ENCODE results near the gene ZNF615.
"Not testable (repeated sequence)": the region's sequence is repeated elsewhere in the genome, so short reads cannot be mapped to it uniquely, and the experiment has no call there.

The ZNF615 gene

GRCh38 chr19:51980116-51980736 lies 27.8 kb downstream of the ZNF615 start:
- no peak for DNase-seq

GRCh38 chr19:51978882-51979281 lies 29.1 kb downstream of the ZNF615 start:
- no peak for DNase-seq

- DNase-seq, result no peak
Measured at GRCh38 chr19:51977346-51977745, 30.7 kb downstream of the ZNF615 start.

- no peak for DNase-seq
Measured at GRCh38 chr19:51976852-51977251, 31.2 kb downstream of the ZNF615 start.

- DNase-seq, result not testable (repeated sequence)
Measured at GRCh38 chr19:51975787-51976186, 32.2 kb downstream of the ZNF615 start.

- no peak for DNase-seq
Measured at GRCh38 chr19:51971624-51972023, 36.4 kb downstream of the ZNF615 start.

- DNase-seq, result no peak
Measured at GRCh38 chr19:51970718-51971117, 37.3 kb downstream of the ZNF615 start.

GRCh38 chr19:51965583-51965982 lies 42.4 kb downstream of the ZNF615 start:
- no peak for DNase-seq

- not testable (repeated sequence) for DNase-seq
Measured at GRCh38 chr19:51960621-51961233, 47.3 kb downstream of the ZNF615 start.

- no peak for DNase-seq
Measured at GRCh38 chr19:51959791-51960190, 48.2 kb downstream of the ZNF615 start.

- DNase-seq, result not testable (repeated sequence)
Measured at GRCh38 chr19:51957846-51958245, 50.2 kb downstream of the ZNF615 start.

GRCh38 chr19:51948975-51949374 lies 59.0 kb downstream of the ZNF615 start:
- DNase-seq, result no peak

GRCh38 chr19:51946602-51947001 lies 61.4 kb downstream of the ZNF615 start:
- DNase-seq, result no peak

GRCh38 chr19:51944798-51945552 lies 63.0 kb downstream of the ZNF615 start:
- no peak for DNase-seq
